IPS DF 4.7 (cell line): ENCODE results near the gene PTPRA.
"Not testable (repeated sequence)": the region's sequence is repeated elsewhere in the genome, so short reads cannot be mapped to it uniquely, and the experiment has no call there.

Source experiments
- DNase-seq: peaks from one replicate; pipeline ENCODE4 v3.0.0-alpha.2; 2013; ENCODE audit warnings: low spot score; ENCODE audit errors: extremely low read depth

Gene PTPRA

GRCh38 chr20:2993250-2993649 lies 120.0 kb downstream of the PTPRA start:
- no peak for DNase-seq

- no peak for DNase-seq
Measured at GRCh38 chr20:2995796-2996195, 122.5 kb downstream of the PTPRA start.

- DNase-seq = no peak
Measured at GRCh38 chr20:2998728-2999127, 125.4 kb downstream of the PTPRA start.

- no peak for DNase-seq
Measured at GRCh38 chr20:3000852-3001523, 127.7 kb downstream of the PTPRA start.

GRCh38 chr20:3003416-3003815 lies 130.1 kb downstream of the PTPRA start:
- DNase-seq = no peak

- DNase-seq = no peak
Measured at GRCh38 chr20:3010985-3011723, 137.9 kb downstream of the PTPRA start.

GRCh38 chr20:3011752-3012151 lies 138.5 kb downstream of the PTPRA start:
- no peak for DNase-seq

- no peak for DNase-seq
Measured at GRCh38 chr20:3013771-3014170, 140.5 kb downstream of the PTPRA start.

- no peak for DNase-seq
Measured at GRCh38 chr20:3014179-3014578, 140.9 kb downstream of the PTPRA start.

- DNase-seq = no peak
Measured at GRCh38 chr20:3014662-3015061, 141.4 kb downstream of the PTPRA start.

GRCh38 chr20:3015302-3015701 lies 142.0 kb downstream of the PTPRA start:
- not testable (repeated sequence) for DNase-seq

GRCh38 chr20:3021327-3021726 lies 148.0 kb downstream of the PTPRA start:
- DNase-seq = no peak

GRCh38 chr20:3021777-3022176 lies 148.5 kb downstream of the PTPRA start:
- no peak for DNase-seq

- DNase-seq = not testable (repeated sequence)
Measured at GRCh38 chr20:3022559-3023490, 149.5 kb downstream of the PTPRA start.

- no peak for DNase-seq
Measured at GRCh38 chr20:3027987-3028386, 154.7 kb downstream of the PTPRA start.

- DNase-seq = no peak
Measured at GRCh38 chr20:3031524-3032147, 158.4 kb downstream of the PTPRA start.

GRCh38 chr20:3032624-3033023 lies 159.3 kb downstream of the PTPRA start:
- no peak for DNase-seq

GRCh38 chr20:3037654-3038053 lies 164.4 kb downstream of the PTPRA start:
- DNase-seq = no peak

GRCh38 chr20:3038454-3038853 lies 165.2 kb downstream of the PTPRA start:
- DNase-seq = no peak

- DNase-seq = no peak
Measured at GRCh38 chr20:3039426-3039825, 166.1 kb downstream of the PTPRA start.

- DNase-seq = no peak
Measured at GRCh38 chr20:3040086-3040485, 166.8 kb downstream of the PTPRA start.
